Activated CD8-positive, alpha-beta T cell treated with anti-CD3 and anti-CD28 coated beads for 36 hours (primary cell): ENCODE measurements around the gene INSL3. TPM values are rescaled to one million over a fixed set of nuclear protein-coding genes. Genes with fewer than 3 reads are reported as not detected.
A peak's percentile ranks its signal among the peaks of the same experiment; 100 is the strongest.

Source experiments
- ATAC-seq: fragments of 200-7000 bp; cut with Tn5 transposase; one replicate; pipeline ENCODE4 v1.10.0; 2021; ENCODE audit warnings: mild to moderate bottlenecking, moderate library complexity
- CTCF ChIA-PET: fragments of 350-600 bp; sonication (Branson Sonifier 250); formaldehyde crosslinking; loops from one replicate; lab custom pipeline; 2021; ENCODE audit warnings: antibody characterized with exemption; lab: Charles Lee
- POLR2A ChIA-PET: fragments of 350-600 bp; sonication (Branson Sonifier 250); formaldehyde crosslinking; loops from one replicate; lab custom pipeline; 2021; ENCODE audit warnings: antibody characterized with exemption; lab: Charles Lee
- DNase-seq: peaks from one replicate; pipeline ENCODE4 v3.0.0-alpha.2; 2020
- H3K27ac Mint-ChIP-seq: one replicate; pipeline ENCODE4 v1.8.0; 2021; ENCODE audit warnings: mild to moderate bottlenecking, mixed read lengths
- H3K27me3 Mint-ChIP-seq: one replicate; pipeline ENCODE4 v1.8.0; 2021; ENCODE audit warnings: mixed read lengths
- H3K36me3 Mint-ChIP-seq: one replicate; pipeline ENCODE4 v1.8.0; 2021; ENCODE audit warnings: low read depth, mixed read lengths
- H3K4me1 Mint-ChIP-seq: one replicate; pipeline ENCODE4 v1.8.0; 2021; ENCODE audit warnings: low read depth, mixed read lengths
- H3K4me3 Mint-ChIP-seq: one replicate; pipeline ENCODE4 v1.8.0; 2021; ENCODE audit warnings: mild to moderate bottlenecking, moderate library complexity, mixed read lengths
- H3K9me3 Mint-ChIP-seq: one replicate; pipeline ENCODE4 v1.8.0; 2021; ENCODE audit warnings: mixed read lengths
- intact Hi-C: fragments of 100-400 bp; cut with micrococcal nuclease; formaldehyde crosslinking; loops from one replicate; pipeline ENCODE4 v1.10.0; 2022
- total RNA-seq, 2 experiments: library from RNA; stranded (reverse); gene quantifications; one replicate each; pipeline ENCODE4 v1.2.3, GENCODE V29; 2021
- TF ChIP-seq, protein P1 (sequence below): fragments of 200-600 bp; IDR thresholded peaks from one replicate; pipeline ENCODE4 v1.8.0; 2022; ENCODE audit warnings: antibody characterized with exemption, mild to moderate bottlenecking

The INSL3 gene
- total RNA-seq, 2 experiments from 2014 or later, result 5.9 to 6.9 TPM

DNA sequence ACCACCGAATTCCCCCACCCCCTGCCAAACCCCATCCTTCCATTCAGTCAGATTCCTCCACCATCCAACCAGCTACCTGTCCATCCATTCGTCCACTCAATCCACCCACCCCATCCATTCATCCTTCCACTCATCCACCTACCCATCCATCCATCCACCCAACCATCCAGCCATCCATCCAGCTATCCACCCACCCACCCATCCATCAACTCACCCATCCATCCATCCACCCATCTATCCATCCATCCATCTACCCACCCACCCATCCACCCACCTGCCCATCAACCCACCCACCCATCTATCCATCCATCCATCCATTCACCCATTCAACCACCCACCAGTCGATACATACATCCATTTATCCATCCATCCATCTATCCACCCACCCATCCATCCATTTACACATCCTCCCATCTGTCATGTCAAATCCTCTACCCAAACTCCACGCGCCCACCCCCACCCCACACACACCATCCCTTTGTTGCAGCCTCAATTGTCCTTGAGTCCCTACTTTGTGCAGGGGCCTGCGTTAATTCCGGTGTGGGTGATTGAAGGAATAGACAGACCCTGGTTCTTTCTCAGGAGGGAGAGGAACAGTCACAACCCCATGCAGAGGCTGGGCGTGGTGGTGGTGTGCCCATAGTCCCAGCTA, 45.1 kb upstream of the INSL3 start:
- CTCF ChIA-PET, result interaction anchor here (3.4 kb wide), 1 partner anchor 66 kb away, joined by 18 read pairs; the partner anchor contains the start of gene CCDC124
- DNase-seq (no peak), ATAC-seq (no peak)
- Mint-ChIP-seq H3K4me3 (no peak overlapping the region), H3K9me3 (no peaks in the 10 kb centered on the region), H3K36me3 (peaks cover 35% of the 10 kb centered on the region), H3K4me1 (peaks cover 20% of the 10 kb centered on the region), H3K27me3 (no peaks in the 10 kb centered on the region), H3K27ac (no peak overlapping the region)
- POLR2A ChIA-PET, result interaction anchor here (1.0 to 8.7 kb wide), 9 partner anchors 12 to 134 kb away, joined by 3 to 143 read pairs (median 7); partner anchors contain the start of genes CCDC124 and JAK3
- intact Hi-C loops, result no loop called here
- TF ChIP-seq, protein P1, sequence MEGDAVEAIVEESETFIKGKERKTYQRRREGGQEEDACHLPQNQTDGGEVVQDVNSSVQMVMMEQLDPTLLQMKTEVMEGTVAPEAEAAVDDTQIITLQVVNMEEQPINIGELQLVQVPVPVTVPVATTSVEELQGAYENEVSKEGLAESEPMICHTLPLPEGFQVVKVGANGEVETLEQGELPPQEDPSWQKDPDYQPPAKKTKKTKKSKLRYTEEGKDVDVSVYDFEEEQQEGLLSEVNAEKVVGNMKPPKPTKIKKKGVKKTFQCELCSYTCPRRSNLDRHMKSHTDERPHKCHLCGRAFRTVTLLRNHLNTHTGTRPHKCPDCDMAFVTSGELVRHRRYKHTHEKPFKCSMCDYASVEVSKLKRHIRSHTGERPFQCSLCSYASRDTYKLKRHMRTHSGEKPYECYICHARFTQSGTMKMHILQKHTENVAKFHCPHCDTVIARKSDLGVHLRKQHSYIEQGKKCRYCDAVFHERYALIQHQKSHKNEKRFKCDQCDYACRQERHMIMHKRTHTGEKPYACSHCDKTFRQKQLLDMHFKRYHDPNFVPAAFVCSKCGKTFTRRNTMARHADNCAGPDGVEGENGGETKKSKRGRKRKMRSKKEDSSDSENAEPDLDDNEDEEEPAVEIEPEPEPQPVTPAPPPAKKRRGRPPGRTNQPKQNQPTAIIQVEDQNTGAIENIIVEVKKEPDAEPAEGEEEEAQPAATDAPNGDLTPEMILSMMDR, result no peak

DNA sequence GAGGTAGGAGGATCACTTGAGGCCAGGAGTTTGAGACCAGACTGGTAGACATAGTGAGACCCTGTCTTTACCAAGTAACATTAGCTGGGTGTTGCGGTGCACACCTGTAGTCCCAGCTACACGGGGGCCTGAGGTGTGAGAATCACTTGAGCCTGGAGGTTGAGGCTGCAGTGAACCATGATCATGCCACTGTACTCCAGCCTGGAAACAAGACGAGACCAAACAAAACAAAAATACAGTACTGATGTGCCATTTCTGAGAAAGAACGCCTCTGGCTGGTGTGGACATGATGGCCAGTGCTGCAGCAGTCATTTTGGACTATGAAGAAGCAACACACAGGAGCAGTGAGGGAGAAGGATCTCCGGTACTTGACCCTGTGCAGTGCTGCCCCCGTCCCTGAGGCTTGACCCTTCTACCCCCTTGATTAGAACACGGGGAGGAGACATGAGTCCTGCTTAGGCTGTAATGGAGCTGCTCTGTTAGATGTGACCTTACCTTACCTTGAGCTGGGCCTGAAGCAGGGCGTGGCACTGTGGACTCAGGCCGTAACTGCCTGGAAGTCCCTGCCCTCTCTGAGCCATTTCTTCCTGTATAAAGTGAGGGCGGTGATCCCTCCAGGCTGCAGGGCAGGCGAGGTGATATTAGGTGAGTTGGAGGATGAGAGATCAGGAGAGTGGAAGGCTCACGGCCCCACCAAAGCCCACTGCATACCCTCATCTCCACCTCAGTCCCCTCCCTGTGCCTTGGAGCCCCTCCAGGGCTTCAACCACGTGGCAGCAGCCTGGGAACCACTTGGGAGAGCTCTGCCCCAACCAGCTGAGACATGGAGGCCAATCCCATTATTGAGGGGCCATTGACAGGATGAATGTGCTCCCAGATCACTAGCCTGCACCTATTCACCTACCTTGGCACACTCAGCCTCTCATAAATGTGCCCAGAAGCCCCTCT, 44.3 kb upstream of the INSL3 start:
- DNase-seq (peak; percentile 27), ATAC-seq (peak; percentile 25)
- Mint-ChIP-seq H3K27ac (peak overlapping the region; percentile 61), H3K27me3 (no peaks in the 10 kb centered on the region), H3K4me3 (no peak overlapping the region), H3K4me1 (peaks cover 23% of the 10 kb centered on the region), H3K9me3 (no peaks in the 10 kb centered on the region), H3K36me3 (peaks cover 43% of the 10 kb centered on the region)
- ChIA-PET CTCF (interaction anchor here (3.4 kb wide), 1 partner anchor 67 kb away, joined by 18 read pairs; the partner anchor contains the start of gene CCDC124), POLR2A (interaction anchor here (1.0 to 8.7 kb wide), 14 partner anchors 11 to 416 kb away, joined by 3 to 143 read pairs (median 4); partner anchors contain the start of genes CCDC124, JAK3 and JUND)
- intact Hi-C loops, result no loop called here
- TF ChIP-seq, protein P1, result no peak

- H3K27me3 Mint-ChIP-seq, result no peaks in the 10 kb centered on the region
- H3K9me3 Mint-ChIP-seq, result no peaks in the 10 kb centered on the region
- peak overlapping the region; percentile 70 for H3K27ac Mint-ChIP-seq
- DNase-seq (no peak), ATAC-seq (no peak)
- intact Hi-C loops, result no loop called here
- CTCF ChIA-PET, result interaction anchor here (3.4 kb wide), 1 partner anchor 69 kb away, joined by 18 read pairs; the partner anchor contains the start of gene CCDC124
- H3K4me1 Mint-ChIP-seq, result peaks cover 28% of the 10 kb centered on the region
- POLR2A ChIA-PET, result interaction anchor here (0.5 to 8.7 kb wide), 10 partner anchors 7 to 144 kb away, joined by 3 to 143 read pairs (median 6); partner anchors contain the start of genes CCDC124, JAK3 and SLC5A5
- H3K36me3 Mint-ChIP-seq, result peaks cover 51% of the 10 kb centered on the region
- peak overlapping the region; percentile 41 for H3K4me3 Mint-ChIP-seq
- TF ChIP-seq, protein P1, result no peak
These were observed 42.3 kb upstream of the INSL3 start for GRCh38 chr19:17863520-17864182.

DNA sequence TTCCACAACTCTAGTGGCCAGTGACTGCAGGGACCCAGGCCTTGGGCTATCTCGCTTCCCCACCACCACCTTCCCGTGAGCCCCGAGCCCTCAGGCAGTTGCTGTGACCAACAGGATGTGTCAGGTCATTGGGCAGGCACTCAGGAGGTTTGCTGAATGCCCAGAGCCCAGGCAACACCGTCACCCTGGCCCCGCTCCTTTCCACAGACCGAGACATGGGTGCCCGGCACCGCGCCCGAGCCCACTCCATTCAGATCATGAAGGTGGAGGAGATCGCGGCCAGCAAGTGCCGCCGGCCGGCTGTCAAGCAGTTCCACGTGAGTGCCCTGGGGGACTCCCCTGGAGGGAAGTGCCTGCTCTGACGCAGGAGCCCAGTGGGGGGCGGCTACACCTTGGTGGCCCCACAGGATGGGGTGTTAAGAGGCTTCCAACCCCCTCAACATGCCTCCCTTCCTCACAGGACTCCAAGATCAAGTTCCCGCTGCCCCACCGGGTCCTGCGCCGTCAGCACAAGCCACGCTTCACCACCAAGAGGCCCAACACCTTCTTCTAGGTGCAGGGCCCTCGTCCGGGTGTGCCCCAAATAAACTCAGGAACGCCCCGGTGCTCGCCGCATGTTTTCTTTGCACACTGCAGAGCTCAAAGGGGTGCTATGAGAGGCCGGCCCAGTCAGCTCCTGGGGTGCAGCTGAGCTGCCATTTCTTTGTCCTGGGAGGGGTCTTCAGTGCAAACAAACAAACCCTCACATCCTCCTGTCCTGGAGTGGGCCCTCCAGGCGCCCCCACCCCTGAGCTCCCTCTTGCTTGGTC, 41.6 kb upstream of the INSL3 start:
- POLR2A ChIA-PET, result interaction anchor here (0.5 to 8.7 kb wide), 9 partner anchors 8 to 137 kb away, joined by 3 to 143 read pairs (median 5); partner anchors contain the start of genes CCDC124, JAK3 and SLC5A5
- Mint-ChIP-seq H3K4me3 (peak overlapping the region; percentile 82), H3K9me3 (no peaks in the 10 kb centered on the region), H3K27ac (peak overlapping the region; percentile 97), H3K4me1 (peaks cover 28% of the 10 kb centered on the region), H3K27me3 (no peaks in the 10 kb centered on the region), H3K36me3 (peaks cover 51% of the 10 kb centered on the region)
- ATAC-seq (no peak), DNase-seq (no peak)
- CTCF ChIA-PET, result interaction anchor here (1.2 to 3.4 kb wide), 2 partner anchors 70 to 196 kb away, joined by 3 to 18 read pairs; partner anchors contain the start of gene CCDC124
- TF ChIP-seq, protein P1, result no peak
- intact Hi-C loops, result no loop called here
